Neural progenitor cell (in vitro differentiated cells): ENCODE data around the gene SYCN. TPM values are rescaled to one million over a fixed set of nuclear protein-coding genes. Genes with fewer than 3 reads are reported as not detected.

Experiments used
- DNase-seq: peaks from one replicate; pipeline ENCODE4 v3.0.0-alpha.2; 2016; ENCODE audit warnings: low spot score
- H2AFZ ChIP-seq: fragments of 200-600 bp; sonication (generic); replicated peaks from 2 replicates; pipeline ENCODE4 v1.6.1; 2016; ENCODE audit warnings: antibody characterized with exemption
- H3F3A ChIP-seq: fragments of 200-600 bp; sonication (generic); 2 replicates; pipeline ENCODE4 v1.6.1; 2016; ENCODE audit warnings: antibody characterized with exemption, low read depth
- H3K27ac ChIP-seq: fragments of 200-600 bp; sonication (generic); 2 replicates; pipeline ENCODE4 v1.5.1; 2016; ENCODE audit warnings: mild to moderate bottlenecking
- H3K27me3 ChIP-seq: fragments of 200-600 bp; sonication (generic); 2 replicates; pipeline ENCODE4 v1.6.1; 2016; ENCODE audit warnings: mild to moderate bottlenecking, moderate library complexity
- H3K36me3 ChIP-seq: fragments of 200-600 bp; sonication (generic); 2 replicates; pipeline ENCODE4 v1.5.1; 2016
- H3K4me1 ChIP-seq: fragments of 200-600 bp; sonication (generic); 2 replicates; pipeline ENCODE4 v1.6.1; 2016; ENCODE audit warnings: mixed run types
- H3K4me2 ChIP-seq: fragments of 200-600 bp; sonication (generic); 2 replicates; pipeline ENCODE4 v1.6.1; 2016
- H3K4me3 ChIP-seq: fragments of 200-600 bp; sonication (generic); 2 replicates; pipeline ENCODE4 v1.5.1; 2016
- H3K79me2 ChIP-seq: fragments of 200-600 bp; sonication (generic); 2 replicates; pipeline ENCODE4 v1.6.1; 2016; ENCODE audit warnings: low read depth
- H3K9ac ChIP-seq: fragments of 200-600 bp; sonication (generic); 2 replicates; pipeline ENCODE4 v1.6.1; 2016
- H3K9me3 ChIP-seq: fragments of 200-600 bp; sonication (generic); 2 replicates; pipeline ENCODE4 v1.5.1; 2016; ENCODE audit warnings: low read depth
- H4K20me1 ChIP-seq: fragments of 200-600 bp; sonication (generic); 2 replicates; pipeline ENCODE4 v1.6.1; 2016; ENCODE audit warnings: low read depth
- H3K27ac Mint-ChIP-seq: 3 replicates; pipeline ENCODE4 v1.8.0; 2021; ENCODE audit warnings: mixed read lengths
- H3K27me3 Mint-ChIP-seq: 2 replicates; pipeline ENCODE4 v1.8.0; 2022; ENCODE audit warnings: low read depth, mild to moderate bottlenecking, inconsistent platforms, moderate library complexity, mixed read lengths; ENCODE audit not compliant: insufficient read depth
- H3K36me3 Mint-ChIP-seq: 3 replicates; pipeline ENCODE4 v1.8.0; 2021; ENCODE audit warnings: mixed read lengths
- H3K4me1 Mint-ChIP-seq: 3 replicates; pipeline ENCODE4 v1.8.0; 2021; ENCODE audit warnings: mixed read lengths
- H3K4me3 Mint-ChIP-seq: 3 replicates; pipeline ENCODE4 v1.8.0; 2021; ENCODE audit warnings: mild to moderate bottlenecking, moderate library complexity, mixed read lengths
- H3K9me3 Mint-ChIP-seq: 3 replicates; pipeline ENCODE4 v1.8.0; 2020; ENCODE audit warnings: mixed read lengths
- CTCF ChIP-seq: fragments of 200-600 bp; sonication (generic); IDR thresholded peaks from 2 replicates; pipeline ENCODE4 v1.5.1; 2017; ENCODE audit warnings: antibody characterized with exemption, mild to moderate bottlenecking
- EZH2 ChIP-seq: fragments of 200-600 bp; sonication (generic); IDR thresholded peaks from 2 replicates; pipeline ENCODE4 v1.6.1; 2017; ENCODE audit warnings: antibody characterized with exemption, mild to moderate bottlenecking, moderate library complexity
- EZH2phosphoT487 ChIP-seq: fragments of 200-600 bp; sonication (generic); IDR thresholded peaks from 2 replicates; pipeline ENCODE4 v1.6.1; 2017; ENCODE audit warnings: antibody characterized with exemption
- total RNA-seq: library from RNA; depleted of rRNA; stranded (reverse); fragments of >200 nt; gene quantifications from 2 replicates; pipeline ENCODE4 v1.2.3, GENCODE V29; 2015; ENCODE audit warnings: low replicate concordance

Gene SYCN
- total RNA-seq, 1 donor from 2014 or later, result not detected

DNA sequence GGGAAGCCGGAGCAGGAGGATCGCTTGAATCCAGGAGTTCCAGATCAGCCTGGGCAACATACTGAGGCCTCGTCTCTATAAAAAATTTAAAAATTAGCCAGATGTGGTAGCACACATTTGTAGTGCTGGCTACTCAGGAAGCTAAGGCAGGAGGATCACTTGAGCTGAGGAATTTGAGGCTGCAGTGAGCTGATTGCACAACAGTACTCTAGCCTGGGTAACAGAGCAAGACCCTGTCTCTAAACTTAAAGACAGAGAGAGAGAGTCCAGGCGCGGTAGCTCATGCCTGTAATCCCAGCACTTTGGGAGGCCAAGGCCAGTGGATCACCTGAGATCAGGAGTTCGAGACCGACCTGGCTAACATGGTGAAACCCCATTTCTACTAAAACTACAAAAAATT lies 36.4 kb upstream of the SYCN start:
- Histone ChIP-seq H3K4me1 (no peaks in the 10 kb centered on the region), H3K27me3 (peaks cover 46% of the 10 kb centered on the region), H4K20me1 (no peaks in the 10 kb centered on the region), H3K4me3 (no peak overlapping the region), H3K27ac (no peak overlapping the region), H3K4me2 (no peak overlapping the region), H2AFZ (no peak overlapping the region), H3K36me3 (no peaks in the 10 kb centered on the region), H3F3A (no peaks in the 10 kb centered on the region), H3K9ac (no peak overlapping the region), H3K9me3 (no peaks in the 10 kb centered on the region), H3K79me2 (no peaks in the 10 kb centered on the region)
- Mint-ChIP-seq H3K36me3 (no peaks in the 10 kb centered on the region), H3K9me3 (no peaks in the 10 kb centered on the region), H3K4me3 (no peak overlapping the region), H3K27ac (no peak overlapping the region), H3K4me1 (peaks cover 5% of the 10 kb centered on the region), H3K27me3 (peaks cover 16% of the 10 kb centered on the region)
- TF ChIP-seq EZH2 (no peak), EZH2phosphoT487 (no peak), CTCF (no peak)
- no peak for DNase-seq

GRCh38 chr19:39238944-39239343 lies 34.9 kb upstream of the SYCN start:
- Mint-ChIP-seq H3K4me3 (no peak overlapping the region), H3K9me3 (no peaks in the 10 kb centered on the region), H3K27me3 (peaks cover 15% of the 10 kb centered on the region), H3K4me1 (peaks cover 5% of the 10 kb centered on the region), H3K27ac (no peak overlapping the region), H3K36me3 (no peaks in the 10 kb centered on the region)
- Histone ChIP-seq H3K36me3 (no peaks in the 10 kb centered on the region), H3F3A (no peaks in the 10 kb centered on the region), H3K79me2 (no peaks in the 10 kb centered on the region), H2AFZ (no peak overlapping the region), H4K20me1 (no peaks in the 10 kb centered on the region), H3K4me1 (no peaks in the 10 kb centered on the region), H3K4me2 (no peak overlapping the region), H3K27me3 (peaks cover 44% of the 10 kb centered on the region), H3K9me3 (no peaks in the 10 kb centered on the region), H3K27ac (no peak overlapping the region), H3K4me3 (no peak overlapping the region), H3K9ac (no peak overlapping the region)
- TF ChIP-seq EZH2 (no peak), EZH2phosphoT487 (no peak), CTCF (no peak)
- DNase-seq, result no peak

GRCh38 chr19:39238209-39238608 lies 34.1 kb upstream of the SYCN start:
- Histone ChIP-seq H3F3A (no peaks in the 10 kb centered on the region), H3K4me2 (no peak overlapping the region), H2AFZ (no peak overlapping the region), H4K20me1 (no peaks in the 10 kb centered on the region), H3K79me2 (no peaks in the 10 kb centered on the region), H3K36me3 (no peaks in the 10 kb centered on the region), H3K27ac (no peak overlapping the region), H3K4me3 (no peak overlapping the region), H3K27me3 (peaks cover 49% of the 10 kb centered on the region), H3K9ac (no peak overlapping the region), H3K9me3 (no peaks in the 10 kb centered on the region), H3K4me1 (no peaks in the 10 kb centered on the region)
- no peak overlapping the region for H3K4me3 Mint-ChIP-seq
- no peaks in the 10 kb centered on the region for H3K9me3 Mint-ChIP-seq
- TF ChIP-seq EZH2 (no peak), CTCF (no peak), EZH2phosphoT487 (no peak)
- peaks cover 2% of the 10 kb centered on the region for H3K4me1 Mint-ChIP-seq
- H3K27me3 Mint-ChIP-seq, result peaks cover 14% of the 10 kb centered on the region
- H3K27ac Mint-ChIP-seq, result no peak overlapping the region
- H3K36me3 Mint-ChIP-seq, result no peaks in the 10 kb centered on the region
- DNase-seq, result no peak
